GM13976 (cell line): ENCODE data around the gene PGAM1.

Experiments used
- DNase-seq: peaks from one replicate; pipeline ENCODE4 v3.0.0; 2012; ENCODE audit warnings: low spot score
- CTCF ChIP-seq: IDR thresholded peaks from 2 replicates; pipeline ENCODE4 v1.5.1; 2012; ENCODE audit warnings: borderline replicate concordance, mild to moderate bottlenecking; ENCODE audit not compliant: insufficient read depth; ENCODE audit errors: extremely low read depth, missing control alignments, control extremely low read depth
- in situ Hi-C: fragments of 300-500 bp; cut with MboI; formaldehyde crosslinking; loops from one replicate; pipeline ENCODE4 v1.12.0; 2022; ENCODE audit warnings: low sequenced_read_pairs, mixed read lengths, inconsistent platforms; ENCODE audit not compliant: unreplicated experiment

The PGAM1 gene

GRCh38 chr10:97452352-97452751 lies 26.4 kb downstream of the PGAM1 start:
- no peak for TF ChIP-seq CTCF
- in situ Hi-C loops, result no loop called here
- no peak for DNase-seq

- in situ Hi-C loops, result no loop called here
- TF ChIP-seq CTCF, result no peak
- no peak for DNase-seq
Observed at GRCh38 chr10:97454330-97455036, 28.5 kb downstream of the PGAM1 start.

- DNase-seq, result no peak
- no peak for TF ChIP-seq CTCF
- in situ Hi-C loops, result no loop called here
Observed at GRCh38 chr10:97456034-97456685, 30.2 kb downstream of the PGAM1 start.

- in situ Hi-C loops, result no loop called here
- DNase-seq, result no peak
- TF ChIP-seq CTCF, result no peak
Observed at GRCh38 chr10:97456686-97457065, 30.7 kb downstream of the PGAM1 start.

- in situ Hi-C loops, result no loop called here
- DNase-seq, result no peak
- no peak for TF ChIP-seq CTCF
Observed at GRCh38 chr10:97459111-97459510, 33.1 kb downstream of the PGAM1 start.

- in situ Hi-C loops, result no loop called here
- no peak for DNase-seq
- TF ChIP-seq CTCF, result no peak
Observed at GRCh38 chr10:97459933-97460332, 33.9 kb downstream of the PGAM1 start.
